Fibroblast of gingiva (primary cell): ENCODE measurements around the gene GCNT4.

Experiments
- DNase-seq: peaks from one replicate; pipeline ENCODE4 v3.0.0-alpha.2; 2011; ENCODE audit warnings: low read depth

Gene GCNT4

GRCh38 chr5:75050415-75050814 lies 1.9 kb downstream of the GCNT4 start:
- DNase-seq: peak; percentile 16

- DNase-seq: peak; percentile 48
Observed at GRCh38 chr5:75049456-75050351, 2.7 kb downstream of the GCNT4 start.

GRCh38 chr5:75048457-75048953 lies 3.9 kb downstream of the GCNT4 start:
- peak; percentile 27 for DNase-seq

- DNase-seq: no peak
Observed at GRCh38 chr5:75047356-75047755, 5.0 kb downstream of the GCNT4 start.

DNA sequence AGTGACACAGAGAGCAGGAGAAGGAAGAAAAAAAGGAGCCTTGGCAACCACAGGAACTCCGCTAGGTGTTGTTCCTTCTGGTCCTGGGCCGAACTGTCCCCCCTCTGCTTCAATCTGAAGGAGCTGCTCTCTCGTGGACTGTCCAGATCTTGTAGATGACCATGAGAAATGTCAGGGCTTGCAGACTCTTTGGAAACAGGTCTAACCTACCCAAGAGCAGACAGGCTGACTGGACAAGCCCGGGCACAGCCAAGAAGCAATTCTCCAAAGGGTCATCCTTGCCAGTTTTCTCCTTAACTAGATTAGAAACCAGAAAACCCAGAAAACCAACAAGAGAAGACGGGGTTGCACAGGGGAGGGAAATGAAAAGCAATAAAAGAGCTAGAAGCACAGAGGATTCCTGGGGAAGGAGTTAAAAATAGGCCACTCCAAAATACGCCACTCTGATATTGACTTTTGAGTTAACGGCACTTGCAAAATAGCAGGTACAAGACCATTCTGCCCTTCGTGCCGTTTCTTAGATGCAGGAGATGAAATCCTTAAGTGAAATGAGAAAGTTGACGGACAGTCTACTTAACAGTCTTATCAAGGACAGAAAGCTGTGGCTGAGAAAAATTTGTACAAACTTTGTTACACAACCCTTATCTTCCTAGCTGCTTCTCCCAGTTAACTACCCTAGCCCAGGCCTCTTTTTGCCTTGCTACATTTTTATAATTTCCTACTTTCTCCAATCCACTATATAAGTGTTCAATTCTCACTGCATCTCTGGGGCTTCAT lies 5.8 kb downstream of the GCNT4 start:
- DNase-seq: no peak

- no peak for DNase-seq
Observed at GRCh38 chr5:75045071-75045470, 7.3 kb downstream of the GCNT4 start.

DNA sequence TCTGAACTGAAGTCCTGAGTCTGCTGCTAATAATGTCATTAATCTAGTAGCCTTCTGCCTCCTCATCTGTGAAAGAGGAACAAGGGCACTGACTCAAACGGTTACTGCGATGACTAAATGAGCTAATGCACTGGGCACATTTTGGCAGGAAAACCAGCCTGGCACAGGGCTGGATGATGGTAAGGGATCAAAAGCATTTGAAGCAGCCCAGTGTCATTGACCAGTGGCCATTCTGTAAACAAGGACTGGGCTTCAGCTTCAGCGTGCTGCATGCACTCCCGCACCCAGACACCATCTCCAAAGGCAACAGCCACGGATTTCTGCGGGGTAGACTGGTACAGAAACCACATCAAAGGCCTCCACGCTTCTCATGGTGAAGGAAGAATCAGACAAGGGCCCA lies 8.0 kb downstream of the GCNT4 start:
- peak; percentile 67 for DNase-seq

DNA sequence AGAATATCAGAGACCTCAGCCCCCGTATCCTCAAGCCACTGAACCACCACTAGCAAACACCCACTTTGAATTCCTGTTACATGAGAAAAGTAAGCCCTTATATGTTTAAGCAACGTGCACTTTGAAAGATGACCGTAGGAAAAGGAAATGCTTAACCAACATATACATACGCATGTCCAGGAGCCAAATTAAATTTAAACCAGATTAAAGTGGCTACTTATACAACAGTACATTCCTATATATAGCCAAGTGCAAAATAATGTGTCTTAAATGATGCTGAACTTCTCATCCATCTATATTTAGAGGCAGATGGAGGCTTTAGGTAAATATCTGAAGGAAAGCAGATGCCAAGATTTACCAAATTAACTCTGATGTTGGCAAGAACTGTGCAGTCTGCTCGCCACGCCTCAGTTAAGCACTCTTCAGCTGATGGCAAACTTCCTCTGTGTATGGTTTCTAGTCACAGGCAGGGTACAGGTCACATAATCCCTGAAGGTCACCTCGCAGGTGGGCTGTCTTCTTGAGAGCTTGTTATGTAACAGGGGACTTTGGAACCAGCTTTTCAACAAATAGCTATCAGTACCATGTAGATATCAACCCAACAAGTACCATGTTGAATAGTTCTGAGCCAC lies 8.6 kb downstream of the GCNT4 start:
- no peak for DNase-seq

DNA sequence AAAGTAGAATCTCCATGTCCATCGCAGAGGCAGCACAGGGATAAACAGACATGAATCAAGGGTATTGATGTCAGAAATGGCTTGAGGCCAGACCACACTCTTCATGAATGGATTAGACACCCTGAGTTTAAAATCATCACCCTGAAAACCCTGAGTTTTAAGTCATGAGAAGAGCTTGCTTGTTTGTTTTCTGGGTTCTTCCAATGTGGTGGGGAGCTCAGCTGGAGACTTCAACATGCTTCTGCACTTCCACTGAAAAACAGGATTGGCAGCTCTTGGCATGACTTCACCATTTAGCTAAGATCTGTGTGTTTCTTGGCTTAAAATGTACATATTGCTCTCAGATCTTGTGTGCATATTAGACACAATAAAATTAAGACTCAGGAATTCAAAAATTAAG lies 9.8 kb downstream of the GCNT4 start:
- DNase-seq: no peak

- DNase-seq: peak; percentile 76
Observed at GRCh38 chr5:75040973-75041372, 11.4 kb downstream of the GCNT4 start.

- DNase-seq: peak; percentile 16
Observed at GRCh38 chr5:75037106-75037505, 15.3 kb downstream of the GCNT4 start.

DNA sequence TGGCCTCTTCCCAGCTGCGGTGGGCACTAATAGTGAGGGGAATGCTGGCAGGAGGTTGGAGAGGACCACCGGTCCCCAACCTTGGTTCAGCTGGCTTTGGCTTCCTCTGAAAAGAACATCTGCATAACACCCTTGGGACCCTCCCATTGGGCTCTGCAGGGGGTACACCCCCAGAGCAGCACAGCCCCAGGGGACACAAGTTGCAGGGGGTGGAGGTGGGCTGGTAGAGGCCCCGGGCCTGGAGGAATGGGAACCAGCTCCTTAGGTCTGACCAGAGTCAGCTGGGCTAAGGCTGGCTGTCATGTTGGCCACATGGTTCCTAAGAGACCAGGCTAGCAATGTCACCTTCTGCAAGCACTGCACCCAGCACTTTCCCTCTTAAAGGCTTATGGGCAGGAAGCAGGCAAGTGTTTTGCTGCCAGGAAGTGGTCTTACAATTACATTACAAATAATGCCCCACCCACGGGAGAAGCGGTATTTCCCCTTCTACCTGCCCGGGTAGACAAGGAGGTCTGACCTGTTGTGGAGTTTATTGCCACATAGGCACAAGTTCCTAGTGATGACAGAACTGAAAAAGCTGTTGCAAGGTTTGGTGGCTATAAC lies 18.1 kb downstream of the GCNT4 start:
- no peak for DNase-seq

DNA sequence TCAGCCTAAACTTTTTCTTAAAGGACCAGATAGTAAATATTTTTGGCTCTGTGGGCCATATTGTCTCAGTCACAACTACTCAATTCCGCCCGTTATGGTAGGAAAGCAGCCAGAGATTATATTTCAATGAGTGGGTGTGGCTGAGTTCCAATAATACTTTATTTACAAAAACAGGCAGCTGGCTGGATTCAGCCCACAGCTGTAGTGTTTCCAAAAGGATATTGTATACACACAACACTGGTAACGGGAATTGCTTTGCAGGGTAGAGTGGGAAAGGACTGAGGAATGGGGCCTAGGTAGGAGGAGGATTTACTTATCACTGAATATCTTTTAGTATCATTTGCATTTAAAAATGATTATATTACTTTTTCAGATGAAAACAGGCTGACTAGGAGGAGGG lies 21.0 kb downstream of the GCNT4 start:
- peak; percentile 10 for DNase-seq

- DNase-seq: no peak
Observed at GRCh38 chr5:75028090-75028489, 24.3 kb downstream of the GCNT4 start.

DNA sequence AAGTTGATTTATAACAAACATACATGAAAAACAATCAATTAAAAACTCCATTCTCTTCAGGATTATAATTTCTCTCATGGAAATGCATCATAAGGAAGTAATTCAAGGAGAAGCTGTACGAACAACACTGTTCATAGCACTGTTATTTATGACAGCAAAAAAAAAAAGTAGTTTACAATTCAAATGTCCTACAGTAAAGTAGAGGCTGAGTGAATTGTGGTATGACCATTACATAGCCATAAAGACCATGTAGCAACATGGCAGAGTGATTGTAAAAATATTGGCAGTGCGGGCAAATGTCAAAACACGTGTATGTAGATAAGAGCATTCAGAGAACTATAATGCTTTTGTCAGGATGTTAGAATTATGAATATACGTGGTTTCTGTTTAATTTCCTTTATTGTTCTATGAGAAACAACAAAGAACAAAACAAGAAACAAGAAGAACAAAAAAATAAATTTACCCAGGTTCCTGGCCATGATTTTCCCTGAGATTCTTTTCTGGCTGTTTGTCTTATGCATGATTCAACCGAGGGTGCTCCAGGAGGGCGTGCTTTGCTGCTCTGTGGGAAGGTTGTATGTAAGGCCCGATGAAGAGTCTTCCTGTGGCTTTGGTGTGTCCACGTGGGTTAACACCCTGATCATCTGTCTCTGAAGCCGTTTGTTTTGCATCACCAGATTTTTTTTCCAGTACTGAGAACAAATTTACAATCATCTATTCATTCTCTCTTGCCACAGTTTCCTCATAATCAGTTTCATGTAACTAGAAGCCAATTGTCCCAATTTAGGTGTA lies 28.8 kb downstream of the GCNT4 start:
- no peak for DNase-seq

DNA sequence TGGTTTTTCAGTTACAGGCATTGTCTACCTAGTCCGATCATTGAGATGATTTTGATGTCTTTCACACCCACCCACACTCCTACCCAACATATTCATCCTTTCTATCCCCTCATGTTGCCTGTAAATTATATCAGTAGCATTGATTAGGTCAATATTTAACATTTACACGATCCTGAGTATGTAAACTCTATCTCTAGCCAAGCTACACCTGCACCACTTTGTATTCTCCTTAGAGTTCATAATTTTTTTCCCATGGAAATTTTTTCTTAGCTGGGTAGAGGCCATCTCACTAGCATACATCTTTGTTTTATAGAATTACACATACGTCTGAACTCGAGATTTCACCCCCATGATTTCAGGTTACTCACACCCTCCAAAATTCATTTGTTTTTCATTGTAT lies 30.6 kb downstream of the GCNT4 start:
- no peak for DNase-seq

GRCh38 chr5:75021219-75021618 lies 31.1 kb downstream of the GCNT4 start:
- DNase-seq: no peak

DNA sequence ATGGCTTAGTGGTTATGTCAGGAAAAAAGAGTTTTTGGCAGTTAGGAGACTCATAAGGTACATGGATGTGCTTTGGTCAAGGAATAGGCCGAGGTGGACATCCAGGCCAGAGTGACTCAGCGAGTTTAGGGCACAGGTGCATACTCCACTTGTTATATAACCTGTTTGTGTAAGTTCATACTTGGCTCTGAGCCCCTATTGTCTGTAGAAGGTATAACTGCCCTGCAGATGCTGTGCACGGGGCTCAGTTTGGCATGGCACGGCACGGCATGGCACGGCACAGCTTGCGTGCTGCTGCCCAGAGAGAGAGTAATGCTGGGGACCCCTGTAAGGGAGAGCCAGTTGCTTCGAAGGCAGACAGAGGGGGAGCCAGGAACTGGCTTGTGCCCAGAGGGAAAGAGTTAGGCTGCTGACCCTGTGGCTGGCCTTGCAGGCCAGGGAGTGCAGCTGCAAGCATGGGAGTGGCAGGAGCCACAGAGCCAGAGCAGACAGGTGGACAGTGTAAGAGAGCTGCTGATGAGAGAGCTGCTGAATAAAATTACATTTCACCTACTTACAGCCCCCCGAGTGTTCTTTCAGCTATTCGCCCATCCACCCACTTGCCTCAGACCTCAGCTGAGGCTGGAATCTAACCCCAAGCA lies 32.2 kb downstream of the GCNT4 start:
- DNase-seq: no peak

DNA sequence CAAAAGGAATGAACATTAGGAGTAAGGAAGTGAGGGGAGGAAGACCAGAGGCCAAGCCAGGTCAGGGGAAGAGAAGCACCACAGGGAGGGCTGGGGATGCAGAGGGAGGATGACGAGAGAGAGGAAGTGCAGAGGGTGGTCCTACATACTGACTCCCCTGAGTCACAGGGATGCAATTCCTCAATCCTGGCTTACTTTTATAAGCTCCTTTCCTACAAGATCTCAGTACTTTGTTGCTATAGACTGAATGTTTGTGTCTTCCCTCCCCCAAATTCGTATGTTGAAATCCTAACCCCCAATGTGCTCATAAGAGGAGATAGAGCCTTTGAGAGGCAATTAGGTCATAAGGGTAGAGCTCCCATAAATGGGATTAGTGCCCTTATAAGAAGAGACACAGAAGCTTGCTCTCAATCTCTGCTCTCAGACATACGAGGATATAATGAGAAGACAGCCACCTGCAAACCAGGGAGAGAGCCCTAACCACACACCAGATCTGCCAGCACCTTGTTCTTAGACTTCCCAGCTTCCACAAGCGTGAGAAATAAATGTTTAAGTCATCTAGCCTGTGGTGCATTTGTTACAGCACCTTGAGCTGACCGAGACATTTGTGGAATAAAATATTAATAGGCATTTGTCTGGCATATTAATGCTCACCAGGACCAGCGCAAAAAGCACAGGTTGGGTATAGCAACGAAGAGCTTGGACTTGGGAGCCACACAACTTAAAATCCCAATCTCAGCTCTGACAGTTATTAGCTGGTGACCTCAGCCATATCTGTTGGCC lies 33.4 kb downstream of the GCNT4 start:
- no peak for DNase-seq

DNA sequence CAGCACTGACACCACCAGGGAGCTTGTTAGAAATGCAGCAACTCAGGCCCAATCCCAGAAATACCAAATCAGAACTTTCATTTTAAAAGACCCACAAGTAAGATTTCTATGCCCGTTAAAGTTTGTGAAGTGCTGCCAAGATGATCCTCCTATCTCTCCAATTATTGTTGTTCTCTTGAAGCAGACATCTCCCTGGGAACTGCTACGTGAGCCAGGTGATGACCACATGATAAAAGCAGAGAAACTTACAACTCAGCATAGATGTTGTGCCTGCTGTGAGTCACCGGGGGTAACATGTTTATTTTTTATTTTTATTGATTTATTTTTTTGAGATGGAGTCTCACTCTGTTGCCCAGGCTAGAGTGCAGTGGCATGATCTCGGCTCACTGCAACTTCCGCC lies 34.4 kb downstream of the GCNT4 start:
- no peak for DNase-seq
